GM12878 (cell line): ENCODE data around the gene ARMC2. TPM values are rescaled to one million over a fixed set of nuclear protein-coding genes. Genes with fewer than 3 reads are reported as not detected.

Source experiments
- ATAC-seq: fragments of 200-7000 bp; cut with Tn5 transposase; 3 replicates; pipeline ENCODE4 v1.9.1; 2020; ENCODE audit warnings: mild to moderate bottlenecking, moderate library complexity
- BruUV-seq: library from RNA; stranded (reverse); fragments of 400-500 nt; replicated peaks from 2 replicates; lab custom pipeline; 2021; lab: Mats Ljungman, UMichigan
- CTCF ChIA-PET: fragments of 300-600 bp; sonication (Branson Sonifier 250); formaldehyde crosslinking; extraction: SDS; loops from one replicate; lab custom pipeline; 2021; ENCODE audit warnings: inconsistent platforms; lab: Yijun Ruan, JAX
- POLR2A ChIA-PET: fragments of 350-600 bp; formaldehyde crosslinking; extraction: SDS; loops from one replicate; lab custom pipeline; 2021; ENCODE audit warnings: inconsistent platforms; lab: Charles Lee
- RAD21 ChIA-PET: fragments of 300-600 bp; sonication (Branson Sonifier 250); formaldehyde crosslinking; loops from one replicate; lab custom pipeline; 2023; ENCODE audit warnings: antibody characterized with exemption; ENCODE audit not compliant: unreplicated experiment; lab: Charles Lee
- SMC1A ChIA-PET: fragments of 300-600 bp; sonication (Branson Sonifier 250); formaldehyde crosslinking; loops from one replicate; lab custom pipeline; 2023; ENCODE audit not compliant: unreplicated experiment, uncharacterized antibody; lab: Charles Lee
- DNase-seq: peaks from one replicate; pipeline ENCODE4 v3.0.0-alpha.2; 2011; ENCODE audit warnings: low read depth, low spot score
- FAIRE-seq: peaks from 3 replicates; lab custom pipeline; 2011; peaks lifted over from hg19 to GRCh38; lab: Jason Lieb, UNC
- H2AFZ ChIP-seq: 2 replicates; pipeline ENCODE4 v1.6.0; 2011; ENCODE audit warnings: low read depth, low read length, control low read depth; ENCODE audit not compliant: control insufficient read depth
- H3K27ac ChIP-seq: 2 replicates; pipeline ENCODE4 v1.5.1; 2011; ENCODE audit warnings: control low read depth; ENCODE audit not compliant: control insufficient read depth, insufficient read depth
- H3K27me3 ChIP-seq, 2 experiments: replicated peaks in 1 of 2; 2 replicates each; pipeline versions ENCODE4 v1.6.0 to v1.6.1; 2011; ENCODE audit warnings: low read length in 1 of 2; ENCODE audit not compliant: control insufficient read depth in 2 of 2, insufficient read depth in 2 of 2
- H3K36me3 ChIP-seq, 2 experiments: 2 replicates each; pipeline ENCODE4 v1.5.1; 2011; ENCODE audit warnings: low read length in 1 of 2; ENCODE audit not compliant: control insufficient read depth in 2 of 2, insufficient read depth in 2 of 2
- H3K4me1 ChIP-seq: 2 replicates; pipeline ENCODE4 v1.6.1; 2011; ENCODE audit warnings: mild to moderate bottlenecking, low read length, moderate library complexity, mixed read lengths; ENCODE audit not compliant: control insufficient read depth, insufficient read depth
- H3K4me2 ChIP-seq: 2 replicates; pipeline ENCODE4 v1.6.0; 2011; ENCODE audit warnings: control low read depth; ENCODE audit not compliant: control insufficient read depth, insufficient read depth
- H3K4me3 ChIP-seq: fragments of 200-600 bp; sonication (generic); 2 replicates; pipeline ENCODE4 v1.5.1; 2016
- H3K79me2 ChIP-seq: 2 replicates; pipeline ENCODE4 v1.6.0; 2011; ENCODE audit warnings: low read length; ENCODE audit not compliant: control insufficient read depth, insufficient read depth
- H3K9ac ChIP-seq: 2 replicates; pipeline ENCODE4 v1.8.0; 2011; ENCODE audit warnings: low read length, control low read depth, mixed read lengths; ENCODE audit not compliant: control insufficient read depth, insufficient read depth
- H3K9me3 ChIP-seq: replicated peaks from 3 replicates; pipeline ENCODE4 v1.5.1; 2011; ENCODE audit warnings: mild to moderate bottlenecking, low read length; ENCODE audit not compliant: control insufficient read depth, insufficient read depth
- H4K20me1 ChIP-seq: 2 replicates; pipeline ENCODE4 v1.6.0; 2011; ENCODE audit not compliant: control insufficient read depth, insufficient read depth
- BRCA1 ChIP-seq: IDR thresholded peaks from 2 replicates; pipeline ENCODE4 v1.6.1; 2011; ENCODE audit warnings: low read depth, low read length, improper control_type of control experiment
- FOS ChIP-seq: IDR thresholded peaks from 3 replicates; pipeline ENCODE4 v1.6.1; 2011; ENCODE audit warnings: borderline replicate concordance; ENCODE audit not compliant: insufficient read length; ENCODE audit errors: extremely low read depth
- GABPA ChIP-seq: IDR thresholded peaks from 2 replicates; pipeline ENCODE4 v1.6.1; 2014; ENCODE audit warnings: antibody characterized with exemption, low read depth, mild to moderate bottlenecking, inconsistent platforms
- KLF5 ChIP-seq: fragments of 450-650 bp; IDR thresholded peaks from 2 replicates; pipeline ENCODE4 v1.6.1; 2014; ENCODE audit warnings: mild to moderate bottlenecking; ENCODE audit not compliant: partially characterized antibody
- NR2F1 ChIP-seq: fragments of 450-650 bp; conservative IDR thresholded peaks from 2 replicates; pipeline ENCODE4 v1.6.1; 2017; ENCODE audit warnings: mild to moderate bottlenecking
- TARDBP ChIP-seq: IDR thresholded peaks from 2 replicates; pipeline ENCODE4 v1.6.1; 2016; ENCODE audit warnings: borderline replicate concordance
- ZNF24 ChIP-seq: fragments of 450-650 bp; IDR thresholded peaks from 2 replicates; pipeline ENCODE4 v1.6.1; 2017; ENCODE audit warnings: antibody characterized with exemption, mild to moderate bottlenecking
- WGBS: methylation state at CpG from one replicate; pipeline ENCODE4 v1.1.6; 2016; ENCODE audit warnings: low lambda C conversion rate; ENCODE audit not compliant: insufficient replicate concordance, insufficient coverage; ENCODE audit errors: missing lambda C conversion rate; 5-methylcytosine and 5-hydroxymethylcytosine counted together
- in situ Hi-C: fragments of 300-500 bp; cut with MboI; formaldehyde crosslinking; loops from 9 replicates; pipeline ENCODE4 v1.14.3; 2018; ENCODE audit warnings: mixed read lengths
- intact Hi-C: fragments of 100-400 bp; cut with micrococcal nuclease; formaldehyde crosslinking; loops from one replicate; pipeline ENCODE4 v1.14.2; 2022; ENCODE audit not compliant: unreplicated experiment
- polyA plus RNA-seq, 11 experiments: library from polyadenylated mRNA; depleted of rRNA in 4 of 11; unstranded in 6 of 11; stranded (reverse) in 5 of 11; fragments of >200 nt; fragmentation: Nextera tagmentation in 4 of 11; fragmentation: Illumina TruSeq in 1 of 11; extraction: Ambion mirVana in 4 of 11; extraction: Trizol in 1 of 11; gene quantifications; 1 replicate in 1 of 11; 2 replicates in 10 of 11; pipeline versions ENCODE4 v1.2.1 to v1.2.3, GENCODE V29; 2011 to 2016; ENCODE audit warnings: inconsistent platforms in 2 of 11, missing spikeins in 2 of 11, low read depth in 1 of 11
- total RNA-seq, 4 experiments: library from RNA; depleted of rRNA in 3 of 4; stranded (reverse); fragments of >200 nt in 3 of 4; fragmentation: Illumina TruSeq in 1 of 4; extraction: Trizol in 1 of 4; gene quantifications; 2 replicates each; pipeline versions ENCODE4 v1.2.1 to v1.2.3, GENCODE V29; 2013 to 2021
- TF ChIP-seq, protein P1 (sequence below): fragments of 450-650 bp; IDR thresholded peaks from 2 replicates; pipeline ENCODE4 v1.6.1; 2017; ENCODE audit warnings: mild to moderate bottlenecking, moderate library complexity
- TF ChIP-seq, protein P2 (sequence below): fragments of 450-650 bp; formaldehyde crosslinking; IDR thresholded peaks from 2 replicates; pipeline ENCODE4 v1.4.0; 2020; ENCODE audit warnings: mild to moderate bottlenecking, moderate library complexity
- TF ChIP-seq, protein P3 (sequence below): fragments of 450-650 bp; IDR thresholded peaks from 2 replicates; pipeline ENCODE4 v1.6.1; 2018; ENCODE audit warnings: mild to moderate bottlenecking, low read depth, moderate library complexity; ENCODE audit not compliant: partially characterized antibody

ARMC2 gene
- total and polyA plus RNA-seq, 10 of the 15 experiments (the other 5 are each of a cell fraction or from before 2014, with no cell fraction given): 0.06 to 0.33 (median 0.21) TPM; not detected in 5

DNA sequence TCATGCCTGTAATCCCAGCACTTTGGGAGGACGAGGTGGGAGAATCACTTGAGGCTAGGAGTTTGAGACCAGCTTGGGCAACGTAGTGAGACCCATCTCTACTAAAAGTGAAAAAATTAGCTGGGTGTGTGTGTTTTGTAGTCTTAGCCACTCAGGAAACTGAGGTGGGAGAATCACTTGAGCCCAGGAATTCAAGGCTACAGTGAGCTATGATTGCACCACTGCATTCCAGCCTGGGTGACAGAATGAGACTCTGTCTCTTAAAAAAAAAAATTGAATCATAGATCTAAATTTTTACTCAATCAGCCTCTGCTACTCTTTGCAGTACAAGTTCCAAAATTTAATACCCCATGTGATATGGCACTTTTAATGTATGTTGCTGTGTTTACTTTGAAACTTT lies 121.6 kb downstream of the ARMC2 start:
- DNase-seq (no peak), ATAC-seq (no peak), FAIRE-seq (no peak)
- H3K36me3 ChIP-seq: no peaks in the 10 kb centered on the region
- H3K27ac ChIP-seq: no peak overlapping the region
- no peaks in the 10 kb centered on the region for H4K20me1 ChIP-seq
- 0% methylated on average over 2 of the region's 2 CpGs for WGBS
- H2AFZ ChIP-seq: no peak overlapping the region
- intact Hi-C loops: no loop called here
- CTCF ChIA-PET: interaction anchor here (0.7 to 1.2 kb wide), 2 partner anchors 52 to 798 kb away, joined by 3 read pairs; no protein-coding TSS in a partner anchor
- SMC1A ChIA-PET: interaction anchor here (0.7 kb wide), 1 partner anchor 23 kb away, joined by 3 read pairs; no protein-coding TSS in a partner anchor
- no peak overlapping the region for H3K4me2 ChIP-seq
- in situ Hi-C loops: no loop called here
- H3K9ac ChIP-seq: no peak overlapping the region
- peaks cover 0 to 2% of the 10 kb centered on the region in 2 experiments; a peak in 1 of 4 replicates for H3K27me3 ChIP-seq
- RAD21 ChIA-PET: no interaction called here
- POLR2A ChIA-PET: no interaction called here
- no peaks in the 10 kb centered on the region for H3K4me1 ChIP-seq
- no TSS peak for BruUV-seq
- no peak overlapping the region for H3K4me3 ChIP-seq
- no peaks in the 10 kb centered on the region for H3K9me3 ChIP-seq
- H3K79me2 ChIP-seq: no peaks in the 10 kb centered on the region
- no peak for TF ChIP-seq FOS
- TF ChIP-seq GABPA: no peak
- TF ChIP-seq, protein P1, sequence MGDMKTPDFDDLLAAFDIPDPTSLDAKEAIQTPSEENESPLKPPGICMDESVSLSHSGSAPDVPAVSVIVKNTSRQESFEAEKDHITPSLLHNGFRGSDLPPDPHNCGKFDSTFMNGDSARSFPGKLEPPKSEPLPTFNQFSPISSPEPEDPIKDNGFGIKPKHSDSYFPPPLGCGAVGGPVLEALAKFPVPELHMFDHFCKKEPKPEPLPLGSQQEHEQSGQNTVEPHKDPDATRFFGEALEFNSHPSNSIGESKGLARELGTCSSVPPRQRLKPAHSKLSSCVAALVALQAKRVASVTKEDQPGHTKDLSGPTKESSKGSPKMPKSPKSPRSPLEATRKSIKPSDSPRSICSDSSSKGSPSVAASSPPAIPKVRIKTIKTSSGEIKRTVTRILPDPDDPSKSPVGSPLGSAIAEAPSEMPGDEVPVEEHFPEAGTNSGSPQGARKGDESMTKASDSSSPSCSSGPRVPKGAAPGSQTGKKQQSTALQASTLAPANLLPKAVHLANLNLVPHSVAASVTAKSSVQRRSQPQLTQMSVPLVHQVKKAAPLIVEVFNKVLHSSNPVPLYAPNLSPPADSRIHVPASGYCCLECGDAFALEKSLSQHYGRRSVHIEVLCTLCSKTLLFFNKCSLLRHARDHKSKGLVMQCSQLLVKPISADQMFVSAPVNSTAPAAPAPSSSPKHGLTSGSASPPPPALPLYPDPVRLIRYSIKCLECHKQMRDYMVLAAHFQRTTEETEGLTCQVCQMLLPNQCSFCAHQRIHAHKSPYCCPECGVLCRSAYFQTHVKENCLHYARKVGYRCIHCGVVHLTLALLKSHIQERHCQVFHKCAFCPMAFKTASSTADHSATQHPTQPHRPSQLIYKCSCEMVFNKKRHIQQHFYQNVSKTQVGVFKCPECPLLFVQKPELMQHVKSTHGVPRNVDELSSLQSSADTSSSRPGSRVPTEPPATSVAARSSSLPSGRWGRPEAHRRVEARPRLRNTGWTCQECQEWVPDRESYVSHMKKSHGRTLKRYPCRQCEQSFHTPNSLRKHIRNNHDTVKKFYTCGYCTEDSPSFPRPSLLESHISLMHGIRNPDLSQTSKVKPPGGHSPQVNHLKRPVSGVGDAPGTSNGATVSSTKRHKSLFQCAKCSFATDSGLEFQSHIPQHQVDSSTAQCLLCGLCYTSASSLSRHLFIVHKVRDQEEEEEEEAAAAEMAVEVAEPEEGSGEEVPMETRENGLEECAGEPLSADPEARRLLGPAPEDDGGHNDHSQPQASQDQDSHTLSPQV: no peak
- TF ChIP-seq TARDBP: no peak
- no peak for TF ChIP-seq BRCA1
- no peak for TF ChIP-seq ZNF24
- no peak for TF ChIP-seq NR2F1
- TF ChIP-seq, protein P2, sequence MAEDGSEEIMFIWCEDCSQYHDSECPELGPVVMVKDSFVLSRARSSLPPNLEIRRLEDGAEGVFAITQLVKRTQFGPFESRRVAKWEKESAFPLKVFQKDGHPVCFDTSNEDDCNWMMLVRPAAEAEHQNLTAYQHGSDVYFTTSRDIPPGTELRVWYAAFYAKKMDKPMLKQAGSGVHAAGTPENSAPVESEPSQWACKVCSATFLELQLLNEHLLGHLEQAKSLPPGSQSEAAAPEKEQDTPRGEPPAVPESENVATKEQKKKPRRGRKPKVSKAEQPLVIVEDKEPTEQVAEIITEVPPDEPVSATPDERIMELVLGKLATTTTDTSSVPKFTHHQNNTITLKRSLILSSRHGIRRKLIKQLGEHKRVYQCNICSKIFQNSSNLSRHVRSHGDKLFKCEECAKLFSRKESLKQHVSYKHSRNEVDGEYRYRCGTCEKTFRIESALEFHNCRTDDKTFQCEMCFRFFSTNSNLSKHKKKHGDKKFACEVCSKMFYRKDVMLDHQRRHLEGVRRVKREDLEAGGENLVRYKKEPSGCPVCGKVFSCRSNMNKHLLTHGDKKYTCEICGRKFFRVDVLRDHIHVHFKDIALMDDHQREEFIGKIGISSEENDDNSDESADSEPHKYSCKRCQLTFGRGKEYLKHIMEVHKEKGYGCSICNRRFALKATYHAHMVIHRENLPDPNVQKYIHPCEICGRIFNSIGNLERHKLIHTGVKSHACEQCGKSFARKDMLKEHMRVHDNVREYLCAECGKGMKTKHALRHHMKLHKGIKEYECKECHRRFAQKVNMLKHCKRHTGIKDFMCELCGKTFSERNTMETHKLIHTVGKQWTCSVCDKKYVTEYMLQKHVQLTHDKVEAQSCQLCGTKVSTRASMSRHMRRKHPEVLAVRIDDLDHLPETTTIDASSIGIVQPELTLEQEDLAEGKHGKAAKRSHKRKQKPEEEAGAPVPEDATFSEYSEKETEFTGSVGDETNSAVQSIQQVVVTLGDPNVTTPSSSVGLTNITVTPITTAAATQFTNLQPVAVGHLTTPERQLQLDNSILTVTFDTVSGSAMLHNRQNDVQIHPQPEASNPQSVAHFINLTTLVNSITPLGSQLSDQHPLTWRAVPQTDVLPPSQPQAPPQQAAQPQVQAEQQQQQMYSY (CRISPR knock-in tag): no peak
- no peak for TF ChIP-seq KLF5
- TF ChIP-seq, protein P3, sequence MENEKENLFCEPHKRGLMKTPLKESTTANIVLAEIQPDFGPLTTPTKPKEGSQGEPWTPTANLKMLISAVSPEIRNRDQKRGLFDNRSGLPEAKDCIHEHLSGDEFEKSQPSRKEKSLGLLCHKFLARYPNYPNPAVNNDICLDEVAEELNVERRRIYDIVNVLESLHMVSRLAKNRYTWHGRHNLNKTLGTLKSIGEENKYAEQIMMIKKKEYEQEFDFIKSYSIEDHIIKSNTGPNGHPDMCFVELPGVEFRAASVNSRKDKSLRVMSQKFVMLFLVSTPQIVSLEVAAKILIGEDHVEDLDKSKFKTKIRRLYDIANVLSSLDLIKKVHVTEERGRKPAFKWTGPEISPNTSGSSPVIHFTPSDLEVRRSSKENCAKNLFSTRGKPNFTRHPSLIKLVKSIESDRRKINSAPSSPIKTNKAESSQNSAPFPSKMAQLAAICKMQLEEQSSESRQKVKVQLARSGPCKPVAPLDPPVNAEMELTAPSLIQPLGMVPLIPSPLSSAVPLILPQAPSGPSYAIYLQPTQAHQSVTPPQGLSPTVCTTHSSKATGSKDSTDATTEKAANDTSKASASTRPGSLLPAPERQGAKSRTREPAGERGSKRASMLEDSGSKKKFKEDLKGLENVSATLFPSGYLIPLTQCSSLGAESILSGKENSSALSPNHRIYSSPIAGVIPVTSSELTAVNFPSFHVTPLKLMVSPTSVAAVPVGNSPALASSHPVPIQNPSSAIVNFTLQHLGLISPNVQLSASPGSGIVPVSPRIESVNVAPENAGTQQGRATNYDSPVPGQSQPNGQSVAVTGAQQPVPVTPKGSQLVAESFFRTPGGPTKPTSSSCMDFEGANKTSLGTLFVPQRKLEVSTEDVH: no peak
